ENCODE measurements around the gene VMO1.

DNA sequence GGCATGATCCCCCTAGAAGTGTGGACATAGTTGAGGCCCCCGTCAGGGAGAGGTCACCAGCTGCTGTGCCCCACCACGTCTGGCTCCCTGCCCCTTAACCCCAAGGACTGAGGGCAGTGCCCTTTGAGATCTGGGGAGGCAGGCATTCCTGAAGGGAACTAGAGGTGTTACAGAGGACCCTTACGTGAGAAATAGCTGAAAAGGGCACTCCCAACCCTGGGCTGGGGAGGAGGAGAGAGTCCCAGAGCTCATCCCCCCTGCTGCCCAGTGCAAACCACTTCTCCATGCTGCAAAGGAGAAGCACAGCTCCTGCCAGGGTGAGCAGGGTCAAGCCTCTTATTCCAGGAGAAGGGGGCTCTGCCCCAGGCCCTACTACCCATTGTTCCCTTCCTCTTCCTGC, 36.7 kb upstream of the VMO1 start:
- TF ChIP-seq POLR2AphosphoS5 (IDR thresholded peaks at IDR 0.05) (no peak), EP300 (IDR thresholded peaks at IDR 0.05) (no peak), POLR2A (IDR thresholded peaks at IDR 0.05) (no peak)
- TF ChIP-seq, protein P1, sequence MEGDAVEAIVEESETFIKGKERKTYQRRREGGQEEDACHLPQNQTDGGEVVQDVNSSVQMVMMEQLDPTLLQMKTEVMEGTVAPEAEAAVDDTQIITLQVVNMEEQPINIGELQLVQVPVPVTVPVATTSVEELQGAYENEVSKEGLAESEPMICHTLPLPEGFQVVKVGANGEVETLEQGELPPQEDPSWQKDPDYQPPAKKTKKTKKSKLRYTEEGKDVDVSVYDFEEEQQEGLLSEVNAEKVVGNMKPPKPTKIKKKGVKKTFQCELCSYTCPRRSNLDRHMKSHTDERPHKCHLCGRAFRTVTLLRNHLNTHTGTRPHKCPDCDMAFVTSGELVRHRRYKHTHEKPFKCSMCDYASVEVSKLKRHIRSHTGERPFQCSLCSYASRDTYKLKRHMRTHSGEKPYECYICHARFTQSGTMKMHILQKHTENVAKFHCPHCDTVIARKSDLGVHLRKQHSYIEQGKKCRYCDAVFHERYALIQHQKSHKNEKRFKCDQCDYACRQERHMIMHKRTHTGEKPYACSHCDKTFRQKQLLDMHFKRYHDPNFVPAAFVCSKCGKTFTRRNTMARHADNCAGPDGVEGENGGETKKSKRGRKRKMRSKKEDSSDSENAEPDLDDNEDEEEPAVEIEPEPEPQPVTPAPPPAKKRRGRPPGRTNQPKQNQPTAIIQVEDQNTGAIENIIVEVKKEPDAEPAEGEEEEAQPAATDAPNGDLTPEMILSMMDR (IDR thresholded peaks at IDR 0.05), result no peak

Data from upper lobe of left lung (tissue), 4 donors.